ENCODE data around the gene CD99L2.

- no peak for TF ChIP-seq POLR2A (IDR thresholded peaks at IDR 0.05; ENCODE audit: low read depth, low read length)
- TF ChIP-seq TAF1 (IDR thresholded peaks at IDR 0.05; ENCODE audit: low read depth, low read length) = no peak
- no peak for TF ChIP-seq POLR2AphosphoS5 (IDR thresholded peaks at IDR 0.05; ENCODE audit: low read depth, low read length)
- no peak for TF ChIP-seq POU2F2 (IDR thresholded peaks at IDR 0.05; ENCODE audit: low read depth, low read length)
Observed at GRCh38 chrX:150777328-150777992, 121.0 kb downstream of the CD99L2 start.
